ENCODE data around the gene ZNF462. TPM values are rescaled to one million over a fixed set of nuclear protein-coding genes. Genes with fewer than 3 reads are reported as not detected.

The ZNF462 gene
- total RNA-seq, 4 donors from 2014 or later: 17.8 to 22.3 (median 21.4) TPM

GRCh38 chr9:107054146-107054545 lies 191.2 kb downstream of the ZNF462 start:
- Histone ChIP-seq H3K4me1 (no peaks in the 10 kb centered on the region), H3K27ac (no peak overlapping the region), H3K4me3 (no peak overlapping the region), H3K9me3 (no peaks in the 10 kb centered on the region), H3K36me3 (no peaks in the 10 kb centered on the region), H3K27me3 (no peaks in the 10 kb centered on the region)
- 32 to 48% methylated on average over 2 of the region's 2 CpGs for WGBS, 2 donors
- DNase-seq: no peak
- TF ChIP-seq POLR2A (IDR thresholded peaks at IDR 0.05) (no peak), CTCF (IDR thresholded peaks at IDR 0.05) (no peak)
- intact Hi-C loops (cut with DNase I): no loop called here

- no peak for TF ChIP-seq POLR2A (IDR thresholded peaks at IDR 0.05)
- TF ChIP-seq CTCF (IDR thresholded peaks at IDR 0.05): no peak
- H3K9me3 ChIP-seq: no peaks in the 10 kb centered on the region
- DNase-seq: no peak
- H3K27me3 ChIP-seq: no peaks in the 10 kb centered on the region
- H3K4me3 ChIP-seq: no peak overlapping the region
- no peaks in the 10 kb centered on the region for H3K4me1 ChIP-seq
- intact Hi-C loops (cut with DNase I): no loop called here
- WGBS, 2 donors: 71 to 77% methylated on average over 2 of the region's 2 CpGs
- no peaks in the 10 kb centered on the region for H3K36me3 ChIP-seq
- H3K27ac ChIP-seq: no peak overlapping the region
These were observed 196.3 kb downstream of the ZNF462 start for GRCh38 chr9:107059220-107059619.

GRCh38 chr9:107060062-107060461 lies 197.1 kb downstream of the ZNF462 start:
- H3K9me3 ChIP-seq: no peaks in the 10 kb centered on the region
- no peak for DNase-seq
- no peaks in the 10 kb centered on the region for H3K4me1 ChIP-seq
- no peaks in the 10 kb centered on the region for H3K36me3 ChIP-seq
- no peak overlapping the region for H3K4me3 ChIP-seq
- intact Hi-C loops (cut with DNase I): no loop called here
- H3K27ac ChIP-seq: no peak overlapping the region
- TF ChIP-seq CTCF (IDR thresholded peaks at IDR 0.05) (no peak), POLR2A (IDR thresholded peaks at IDR 0.05) (no peak)
- H3K27me3 ChIP-seq: no peaks in the 10 kb centered on the region
- WGBS, 2 donors: 65 to 67% methylated on average over 2 of the region's 2 CpGs

Small RNA genes lying within 50 kb of the gene (small RNA-seq; reads per million reads assigned to genes)
- gene RNA5SP292: 0 reads per million in 4 donors
